ENCODE data around the gene RALGAPA1. TPM values are rescaled to one million over a fixed set of nuclear protein-coding genes. Genes with fewer than 3 reads are reported as not detected.
"Not testable (repeated sequence)": the region's sequence is repeated elsewhere in the genome, so short reads cannot be mapped to it uniquely, and the experiment has no call there.

Gene RALGAPA1
- total and polyA plus RNA-seq, 2 donors (not counting 1 experiment from before 2014, with no cell fraction given) = 7.2 to 34.5 TPM

- H3K79me2 ChIP-seq (ENCODE audit: control insufficient read depth, insufficient read depth, low read length) = no peaks in the 10 kb centered on the region
- H3K4me3 ChIP-seq (replicated peaks in 1 of 4; ENCODE audit: control extremely low read depth in 1 of 4, insufficient read depth in 1 of 4, low read depth in 3 of 4, low read length in 4 of 4) = no peak overlapping the region
- H4K20me1 ChIP-seq (ENCODE audit: control insufficient read depth, extremely low read depth, insufficient read depth, low read length) = no peaks in the 10 kb centered on the region
- H3K4me2 ChIP-seq (ENCODE audit: extremely low read depth, insufficient read depth, low read length) = no peak overlapping the region
- no peaks in the 10 kb centered on the region for H3K27me3 ChIP-seq (ENCODE audit: control insufficient read depth, insufficient read depth, low read length)
- no peak overlapping the region for H3K9ac ChIP-seq (ENCODE audit: insufficient read depth, low read length)
- H3K36me3 ChIP-seq (ENCODE audit: control insufficient read depth, insufficient read depth, low read length) = no peaks in the 10 kb centered on the region
- H3K4me1 ChIP-seq (ENCODE audit: control insufficient read depth, extremely low read depth, insufficient read depth, low read length) = no peaks in the 10 kb centered on the region
- H3K27ac ChIP-seq (ENCODE audit: insufficient read depth, low read length) = no peak overlapping the region
- no peaks in the 10 kb centered on the region for H3K9me3 ChIP-seq (ENCODE audit: control insufficient read depth, insufficient read depth, low read depth, low read length)
- TF ChIP-seq CTCF (conservative IDR thresholded peaks at IDR 0.05 in 1 of 2, IDR thresholded peaks at IDR 0.05 in 1 of 2; ENCODE audit: low read depth in 1 of 2, low read length in 2 of 2) = no peak
- no peak for TF ChIP-seq EZH2 (IDR thresholded peaks at IDR 0.05; ENCODE audit: low read length, missing control alignments)
- peak in 1 of 2 donors; percentile 8 for DNase-seq (ENCODE audit: low read depth in 2 of 2)
- no peak overlapping the region for H2AFZ ChIP-seq (ENCODE audit: low read length)
These were observed 120.8 kb downstream of the RALGAPA1 start for GRCh38 chr14:35688126-35688826.

GRCh38 chr14:35687335-35687939 lies 121.7 kb downstream of the RALGAPA1 start:
- H3K36me3 ChIP-seq (ENCODE audit: control insufficient read depth, insufficient read depth, low read length) = no peaks in the 10 kb centered on the region
- H3K27ac ChIP-seq (ENCODE audit: insufficient read depth, low read length) = no peak overlapping the region
- no peaks in the 10 kb centered on the region for H3K9me3 ChIP-seq (ENCODE audit: control insufficient read depth, insufficient read depth, low read depth, low read length)
- H3K9ac ChIP-seq (ENCODE audit: insufficient read depth, low read length) = no peak overlapping the region
- no peaks in the 10 kb centered on the region for H3K27me3 ChIP-seq (ENCODE audit: control insufficient read depth, insufficient read depth, low read length)
- no peak overlapping the region for H3K4me3 ChIP-seq (replicated peaks in 1 of 4; ENCODE audit: control extremely low read depth in 1 of 4, insufficient read depth in 1 of 4, low read depth in 3 of 4, low read length in 4 of 4)
- no peak for TF ChIP-seq EZH2 (IDR thresholded peaks at IDR 0.05; ENCODE audit: low read length, missing control alignments)
- TF ChIP-seq CTCF (conservative IDR thresholded peaks at IDR 0.05 in 1 of 2, IDR thresholded peaks at IDR 0.05 in 1 of 2; ENCODE audit: low read depth in 1 of 2, low read length in 2 of 2) = peak; percentile 83 to 88
- H3K4me2 ChIP-seq (ENCODE audit: extremely low read depth, insufficient read depth, low read length) = no peak overlapping the region
- peak; percentile 37 to 73 for DNase-seq (ENCODE audit: low read depth in 2 of 2)
- no peaks in the 10 kb centered on the region for H3K4me1 ChIP-seq (ENCODE audit: control insufficient read depth, extremely low read depth, insufficient read depth, low read length)
- no peaks in the 10 kb centered on the region for H4K20me1 ChIP-seq (ENCODE audit: control insufficient read depth, extremely low read depth, insufficient read depth, low read length)
- H2AFZ ChIP-seq (ENCODE audit: low read length) = no peak overlapping the region
- H3K79me2 ChIP-seq (ENCODE audit: control insufficient read depth, insufficient read depth, low read length) = no peaks in the 10 kb centered on the region

- H2AFZ ChIP-seq (ENCODE audit: low read length); H4K20me1 ChIP-seq (ENCODE audit: control insufficient read depth, extremely low read depth, insufficient read depth, low read length); H3K4me1 ChIP-seq (ENCODE audit: control insufficient read depth, extremely low read depth, insufficient read depth, low read length); H3K36me3 ChIP-seq (ENCODE audit: control insufficient read depth, insufficient read depth, low read length); DNase-seq (ENCODE audit: low read depth in 2 of 2); H3K4me3 ChIP-seq (replicated peaks in 1 of 4; ENCODE audit: control extremely low read depth in 1 of 4, insufficient read depth in 1 of 4, low read depth in 3 of 4, low read length in 4 of 4); H3K9ac ChIP-seq (ENCODE audit: insufficient read depth, low read length); H3K79me2 ChIP-seq (ENCODE audit: control insufficient read depth, insufficient read depth, low read length); H3K9me3 ChIP-seq (ENCODE audit: control insufficient read depth, insufficient read depth, low read depth, low read length); H3K27me3 ChIP-seq (ENCODE audit: control insufficient read depth, insufficient read depth, low read length); H3K27ac ChIP-seq (ENCODE audit: insufficient read depth, low read length); H3K4me2 ChIP-seq (ENCODE audit: extremely low read depth, insufficient read depth, low read length): not testable (repeated sequence)
These were observed 125.4 kb downstream of the RALGAPA1 start for GRCh38 chr14:35683688-35684087.

Measured in fibroblast of lung (primary cell).